Central memory CD4-positive, alpha-beta T cell (primary cell): ENCODE data around the gene JMJD7.

ENCODE experiments used
- DNase-seq: peaks from one replicate; pipeline ENCODE4 v3.0.0; 2022
- total RNA-seq, 3 experiments: gene quantifications; one replicate each; lab custom pipeline; 2026; lab: John Stamatoyannopoulos, UW

JMJD7 gene
- 0.67 to 5.8 (median 5.4) reads per million in 3 experiments for total RNA-seq

DNA sequence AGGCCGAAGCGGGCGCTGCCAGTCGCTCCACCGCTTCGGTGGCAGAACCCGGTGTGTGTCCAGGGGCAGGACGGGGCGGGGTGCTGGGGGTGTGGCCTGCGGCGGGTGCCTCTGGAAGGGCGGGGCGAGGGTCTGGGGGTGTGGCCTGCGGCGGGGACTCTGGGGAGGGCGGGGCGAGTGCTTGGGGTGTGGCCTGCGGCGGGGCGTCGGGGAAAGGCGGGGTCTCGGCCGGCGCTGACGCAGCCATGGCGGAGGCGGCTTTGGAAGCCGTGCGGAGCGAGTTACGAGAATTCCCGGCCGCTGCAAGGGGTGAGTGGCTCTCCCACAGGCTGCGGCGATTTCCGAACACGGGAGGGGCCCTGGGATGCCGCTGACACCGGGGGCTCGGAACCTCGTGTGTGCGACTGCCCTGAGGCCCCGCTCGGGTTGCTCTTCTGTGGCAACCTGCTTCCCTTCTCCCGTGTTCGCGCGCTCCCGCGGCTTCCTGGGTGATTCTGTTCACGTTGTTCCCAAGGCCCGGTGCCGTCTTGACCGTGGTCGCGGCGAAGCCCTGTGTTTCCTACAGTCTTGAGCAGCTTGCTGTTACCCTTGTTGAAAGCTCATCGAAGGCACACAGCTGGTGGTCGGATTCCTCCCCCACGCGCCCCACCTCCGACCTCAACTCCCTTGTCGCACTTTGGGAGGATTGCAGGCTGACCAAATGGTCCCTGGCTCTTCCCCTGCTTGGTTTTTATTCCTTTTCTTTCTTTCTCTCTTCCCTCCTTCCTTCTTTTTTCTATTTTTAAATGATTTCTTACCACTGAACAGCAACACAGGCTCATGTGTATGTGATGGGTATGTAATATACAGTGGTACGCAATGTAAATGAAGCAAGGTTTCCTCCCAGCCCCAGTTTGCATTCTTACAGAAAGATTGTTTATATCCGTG is at the start of gene JMJD7:
JMJD7 (plus strand) TSS at position 213 of the 927 bp plus-strand sequence; CDS start at position 246, 33 bp downstream.
- peak; percentile 86 for DNase-seq

DNA sequence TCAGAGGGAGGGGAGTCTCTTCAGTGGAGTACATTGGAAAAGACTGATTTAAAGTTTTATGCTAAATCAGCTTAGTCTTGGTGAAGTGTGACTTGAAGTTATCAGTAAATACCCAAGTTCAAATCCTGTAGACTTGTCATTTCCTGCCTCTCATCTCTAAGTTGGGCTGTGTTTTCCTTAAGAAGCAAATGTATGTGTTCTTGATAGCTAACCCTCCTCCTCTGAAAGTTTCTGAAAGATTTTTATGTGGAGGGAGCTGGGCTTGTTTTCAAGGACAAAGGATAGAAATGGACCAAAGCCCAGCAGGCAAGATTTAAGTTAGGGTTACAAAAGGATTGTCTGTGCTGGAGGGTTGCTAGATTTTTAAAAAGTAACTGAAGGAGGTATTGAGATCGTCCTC is 49.4 kb upstream of the JMJD7 start:
- DNase-seq, result no peak

DNA sequence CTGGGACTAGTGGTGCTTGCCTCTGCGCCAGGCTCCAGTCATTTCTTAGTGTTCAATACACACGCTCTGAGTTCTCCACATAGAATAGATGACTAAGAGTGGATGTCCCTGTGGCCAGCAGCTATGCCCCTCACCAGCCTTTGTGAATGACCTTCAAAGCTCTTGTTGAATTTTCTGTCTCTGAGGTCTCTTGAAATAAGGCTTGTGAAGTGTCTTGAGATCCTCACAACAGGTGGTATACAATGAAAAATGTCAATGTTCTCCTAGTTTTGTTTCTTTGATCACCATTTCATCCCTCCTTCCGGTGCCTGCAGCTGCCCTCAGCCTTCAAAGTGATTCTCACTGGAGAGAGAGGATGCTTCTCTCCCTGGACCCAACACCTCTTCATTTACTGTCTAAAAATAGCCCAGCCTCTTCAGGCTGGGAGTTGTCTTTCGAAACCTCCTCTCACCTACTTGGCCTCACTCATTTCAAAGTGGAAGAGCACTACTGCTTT is 48.2 kb upstream of the JMJD7 start:
- DNase-seq, result no peak

DNA sequence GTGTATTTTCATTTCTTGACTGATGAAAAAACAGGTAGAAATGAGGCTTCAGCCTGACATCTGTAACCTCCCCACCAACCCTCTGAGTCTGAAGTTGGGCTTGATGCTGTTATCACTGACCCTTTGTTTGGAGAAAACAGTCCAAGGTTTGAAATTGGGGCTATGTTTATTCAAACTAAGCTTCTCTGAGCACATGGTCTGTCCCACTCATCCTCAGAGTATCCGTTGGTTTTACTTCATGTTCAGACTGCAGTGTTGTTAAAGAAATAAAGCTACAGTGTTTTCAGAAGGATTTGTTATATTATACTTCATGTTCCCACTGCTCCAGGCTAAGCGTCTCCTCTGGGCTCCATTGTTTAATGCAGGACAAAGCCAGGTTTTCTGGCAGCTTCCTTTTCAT is 47.6 kb upstream of the JMJD7 start:
- no peak for DNase-seq

DNA sequence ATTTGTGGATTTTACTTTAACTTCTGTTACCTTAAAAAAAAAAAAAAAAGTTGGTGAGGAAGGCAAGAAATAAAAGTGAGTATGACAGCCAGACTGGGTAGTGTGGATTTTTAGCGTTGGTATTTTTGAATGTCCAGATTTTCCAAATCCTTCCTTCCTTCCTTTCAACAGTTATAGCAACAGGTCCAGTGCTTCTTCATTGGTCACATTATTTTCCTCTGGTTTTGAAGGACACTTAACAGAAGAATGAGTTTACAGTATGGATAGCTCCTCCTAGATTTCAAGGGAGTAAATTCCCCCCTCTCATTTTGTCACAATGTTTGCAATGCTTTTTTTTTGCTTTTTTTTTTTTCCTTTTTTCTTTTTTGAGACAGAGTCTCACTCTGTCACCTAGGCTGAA is 47.2 kb upstream of the JMJD7 start:
- no peak for DNase-seq

DNA sequence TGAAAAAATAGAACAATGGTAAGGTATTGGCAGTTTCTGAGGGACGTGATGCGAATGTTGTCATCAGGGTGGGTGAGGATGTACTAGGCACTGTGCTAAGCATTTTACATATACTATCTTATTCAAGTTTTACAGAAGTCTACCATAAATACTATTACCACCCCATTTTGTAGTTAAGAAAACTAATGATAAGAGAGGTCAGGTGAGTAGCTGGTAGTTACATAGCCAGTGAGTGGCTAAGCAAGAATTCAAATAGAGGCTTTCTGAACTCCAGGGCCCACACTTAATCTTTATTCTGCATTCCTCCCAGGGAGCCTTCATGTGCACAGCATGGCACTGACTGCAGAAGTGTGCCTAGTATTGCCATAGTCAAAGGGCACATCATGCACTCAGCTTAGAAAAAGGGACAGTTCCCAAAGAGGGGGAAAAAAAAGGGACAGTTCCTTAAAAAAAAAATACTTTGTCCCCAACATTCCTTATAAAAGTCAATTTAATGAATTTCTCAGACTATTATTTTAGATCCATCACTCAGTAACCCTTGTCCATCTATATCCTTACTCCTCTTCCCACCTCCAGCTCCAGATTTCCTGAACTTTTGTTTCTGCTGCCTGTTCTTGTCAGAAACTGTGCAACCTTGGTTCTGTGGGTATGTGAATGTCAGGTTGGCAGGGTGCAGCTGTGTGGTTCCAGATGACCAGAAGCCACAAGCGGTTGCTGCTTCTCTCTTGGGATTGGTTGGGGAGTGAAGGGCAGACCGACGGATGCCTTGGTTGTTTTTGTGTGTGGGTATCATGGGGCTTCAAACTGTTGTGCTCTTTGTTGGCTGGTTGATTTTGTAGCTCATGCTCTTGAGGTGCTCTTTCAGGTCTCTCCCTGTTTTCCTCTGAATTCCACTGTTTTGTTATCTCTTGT is 45.3 kb upstream of the JMJD7 start:
- DNase-seq, result no peak

GRCh38 chr15:41783296-41783695 is 44.6 kb upstream of the JMJD7 start:
- DNase-seq, result no peak

DNA sequence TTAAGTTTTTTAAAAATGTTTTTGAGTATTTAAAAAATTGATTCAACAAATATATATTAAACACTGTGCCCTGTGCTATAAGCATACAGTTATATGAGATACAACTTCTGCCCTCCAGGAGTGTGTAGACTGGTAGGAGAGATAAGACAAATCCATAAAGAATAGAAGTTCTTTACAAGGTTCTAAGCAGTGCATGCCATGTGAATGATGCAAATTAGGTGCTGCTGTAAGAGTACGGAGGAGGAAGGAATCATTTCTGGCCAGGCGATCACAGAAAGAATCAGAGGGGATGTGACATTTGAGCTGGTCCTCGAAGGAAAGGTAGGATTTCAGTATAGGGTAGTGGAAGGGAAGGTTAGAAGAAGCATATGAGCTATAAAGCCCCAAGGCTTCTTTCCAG is 39.6 kb upstream of the JMJD7 start:
- no peak for DNase-seq

- no peak for DNase-seq
These were observed 38.7 kb upstream of the JMJD7 start for GRCh38 chr15:41789236-41789635.

DNA sequence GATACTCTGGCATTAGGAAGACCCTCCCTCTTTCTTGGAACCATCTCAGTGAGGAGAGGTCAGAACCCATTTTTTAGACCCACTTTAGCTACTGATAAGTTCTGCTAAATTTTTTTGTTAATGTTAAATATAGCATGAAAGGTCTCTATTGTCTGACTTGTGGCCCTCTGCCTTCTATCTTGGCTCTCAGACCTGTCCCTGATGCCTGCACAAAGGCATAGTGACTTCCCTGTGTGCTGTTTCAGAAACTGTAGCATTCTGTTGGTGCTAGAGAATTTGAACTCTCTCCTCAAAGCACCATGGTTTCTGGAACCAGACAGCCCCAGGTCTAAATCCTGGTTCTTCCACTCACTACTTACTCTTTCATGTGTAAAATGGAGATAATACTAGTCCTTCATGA is 38.2 kb upstream of the JMJD7 start:
- DNase-seq, result no peak

DNA sequence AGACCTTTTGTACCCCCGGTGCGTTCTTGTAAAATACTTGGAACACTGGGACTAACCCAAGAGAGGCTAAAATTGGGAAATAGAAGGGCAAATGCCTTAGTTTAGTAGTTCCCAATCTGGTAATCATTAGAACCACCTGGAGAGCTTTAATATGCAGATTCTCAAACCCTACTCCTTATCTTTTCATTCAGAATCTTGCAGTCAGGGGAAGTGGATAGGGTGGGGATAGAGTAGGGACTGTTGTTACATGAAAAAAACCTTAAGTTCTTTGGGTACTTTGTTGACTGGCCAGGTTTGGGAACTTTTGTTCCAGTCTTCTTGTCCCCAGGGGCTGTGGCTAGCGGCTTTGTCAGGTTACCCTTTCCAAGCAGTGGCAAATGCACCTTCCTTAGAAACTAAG is 37.7 kb upstream of the JMJD7 start:
- no peak for DNase-seq

DNA sequence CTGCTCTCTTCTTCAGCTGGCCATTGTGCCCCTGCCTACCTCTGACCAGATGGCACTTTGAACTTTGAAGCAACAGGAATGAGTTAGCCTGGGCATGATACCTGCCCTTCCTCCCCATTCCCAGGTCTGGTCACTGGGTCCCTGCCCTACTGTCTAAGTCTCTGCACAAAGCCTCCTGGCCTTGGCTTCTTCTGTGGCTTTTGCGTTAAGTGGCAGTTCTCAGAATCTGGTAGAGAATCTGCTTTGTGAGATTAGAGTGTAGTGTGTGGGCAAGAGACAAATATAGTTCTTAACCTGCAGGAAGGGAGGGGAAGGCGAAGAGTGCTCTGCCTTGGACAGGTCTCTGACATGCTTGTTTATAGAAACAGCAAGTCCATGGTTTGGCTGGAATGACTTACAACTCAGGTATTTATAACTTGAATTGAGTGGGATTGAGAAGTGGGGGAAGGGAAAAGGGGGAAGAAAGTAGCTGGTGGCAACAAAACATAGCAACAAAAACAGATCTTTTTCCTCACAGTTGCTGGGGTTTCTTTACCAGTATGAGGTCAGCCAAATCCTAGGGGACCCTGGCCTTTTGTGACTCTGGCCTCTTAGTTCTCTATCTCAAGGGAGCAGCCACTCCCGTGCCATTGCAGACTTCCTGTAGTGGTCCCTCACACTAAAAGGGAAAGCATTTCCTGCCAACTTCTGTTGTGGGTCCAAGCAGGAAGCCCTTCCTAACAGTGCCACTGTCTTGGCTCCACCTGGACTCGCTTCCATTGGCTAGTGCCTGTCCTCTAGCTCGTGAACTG is 36.9 kb upstream of the JMJD7 start:
- no peak for DNase-seq

- DNase-seq, result no peak
These were observed 36.4 kb upstream of the JMJD7 start for GRCh38 chr15:41791547-41791937.

DNA sequence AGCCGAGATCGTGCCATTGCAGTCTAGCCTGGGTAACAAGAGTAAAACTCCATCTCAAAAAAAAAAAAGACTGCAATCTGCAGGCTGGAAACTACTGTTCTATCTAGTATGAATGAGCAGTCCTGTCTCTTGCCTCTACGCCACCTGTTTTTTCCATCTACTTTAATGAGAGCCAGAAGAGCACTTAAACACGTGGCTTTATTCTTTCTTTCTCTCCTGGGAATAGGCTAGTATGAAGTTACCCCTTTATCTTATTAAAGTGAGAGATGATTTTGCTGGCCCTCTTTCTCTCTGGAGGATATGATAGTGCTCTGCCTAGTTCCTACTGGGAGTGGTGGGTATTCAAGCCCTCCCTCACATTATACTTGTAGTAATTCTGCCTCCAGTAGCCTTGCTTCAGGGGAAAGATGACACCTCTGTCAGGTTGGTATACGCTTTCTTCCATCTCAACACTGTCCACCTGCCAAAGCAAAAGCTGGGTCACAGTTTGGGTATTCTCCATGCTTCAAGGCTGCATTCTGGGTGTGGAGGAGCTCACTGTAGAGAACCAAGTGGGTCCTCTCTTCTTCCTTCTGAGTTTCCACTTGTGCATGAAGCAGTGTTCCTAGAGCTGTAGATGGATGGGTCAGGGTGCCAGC is 35.8 kb upstream of the JMJD7 start:
- no peak for DNase-seq

DNA sequence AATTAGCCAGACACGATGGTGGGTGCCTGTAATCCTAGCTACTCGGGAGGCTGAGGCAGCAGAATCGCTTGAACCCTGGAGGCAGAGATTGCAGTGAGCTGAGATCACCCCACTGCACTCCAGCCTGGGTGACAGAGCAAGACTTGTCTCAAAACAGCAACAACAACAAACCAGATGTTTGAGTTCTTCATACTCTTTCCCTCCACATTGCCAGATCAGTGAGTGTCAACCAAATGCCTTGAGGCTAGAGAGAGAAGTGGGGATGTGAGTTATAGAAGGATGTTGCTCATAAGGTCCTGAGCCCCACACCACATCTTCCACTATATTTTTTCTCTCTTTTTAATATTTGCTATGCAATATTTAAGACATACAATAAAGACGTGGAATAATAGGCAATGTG is 33.8 kb upstream of the JMJD7 start:
- DNase-seq, result no peak

DNA sequence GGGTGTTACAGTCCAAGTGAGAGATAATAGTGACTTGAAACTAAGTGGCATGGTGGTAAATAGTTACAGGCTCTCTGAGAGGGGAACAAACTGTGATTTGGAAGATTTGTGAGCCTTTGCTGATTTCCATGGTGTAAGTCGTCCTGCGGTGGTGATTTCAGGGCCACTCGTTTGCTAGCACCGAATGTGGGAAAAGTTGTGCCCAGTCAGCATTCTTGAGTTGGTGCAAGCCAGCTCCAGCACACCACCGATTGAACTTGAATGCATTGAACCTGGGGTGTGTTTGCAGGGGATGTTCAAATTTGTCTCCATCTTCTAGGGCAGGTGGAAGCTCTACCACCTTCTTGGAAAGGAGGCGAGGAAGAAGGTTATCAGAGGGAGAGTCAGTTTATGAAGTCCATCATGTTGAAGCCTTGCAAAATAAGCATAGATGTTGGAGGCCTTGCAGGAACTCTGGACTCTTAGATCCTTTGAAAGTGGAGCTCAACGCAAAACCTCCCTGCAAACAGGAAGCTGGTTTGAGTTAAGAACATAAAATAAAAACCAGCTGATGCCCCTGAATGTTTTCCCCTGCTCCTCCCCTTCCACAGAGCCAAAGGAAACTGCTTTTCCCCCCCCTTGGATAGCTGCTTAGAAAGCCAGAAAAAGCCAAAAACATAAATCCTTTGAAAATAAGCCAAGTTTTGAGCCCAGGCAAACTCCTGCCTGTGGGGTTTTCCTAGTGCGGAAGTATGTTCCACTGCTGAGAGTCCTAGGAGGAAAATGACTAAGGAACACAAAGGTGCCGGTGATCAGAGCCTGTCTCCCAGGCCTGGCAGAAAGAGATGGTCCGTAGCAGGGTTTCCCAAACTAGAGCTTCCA is 31.7 kb upstream of the JMJD7 start:
- no peak for DNase-seq

GRCh38 chr15:41797201-41797944 is 30.5 kb upstream of the JMJD7 start:
- no peak for DNase-seq

DNA sequence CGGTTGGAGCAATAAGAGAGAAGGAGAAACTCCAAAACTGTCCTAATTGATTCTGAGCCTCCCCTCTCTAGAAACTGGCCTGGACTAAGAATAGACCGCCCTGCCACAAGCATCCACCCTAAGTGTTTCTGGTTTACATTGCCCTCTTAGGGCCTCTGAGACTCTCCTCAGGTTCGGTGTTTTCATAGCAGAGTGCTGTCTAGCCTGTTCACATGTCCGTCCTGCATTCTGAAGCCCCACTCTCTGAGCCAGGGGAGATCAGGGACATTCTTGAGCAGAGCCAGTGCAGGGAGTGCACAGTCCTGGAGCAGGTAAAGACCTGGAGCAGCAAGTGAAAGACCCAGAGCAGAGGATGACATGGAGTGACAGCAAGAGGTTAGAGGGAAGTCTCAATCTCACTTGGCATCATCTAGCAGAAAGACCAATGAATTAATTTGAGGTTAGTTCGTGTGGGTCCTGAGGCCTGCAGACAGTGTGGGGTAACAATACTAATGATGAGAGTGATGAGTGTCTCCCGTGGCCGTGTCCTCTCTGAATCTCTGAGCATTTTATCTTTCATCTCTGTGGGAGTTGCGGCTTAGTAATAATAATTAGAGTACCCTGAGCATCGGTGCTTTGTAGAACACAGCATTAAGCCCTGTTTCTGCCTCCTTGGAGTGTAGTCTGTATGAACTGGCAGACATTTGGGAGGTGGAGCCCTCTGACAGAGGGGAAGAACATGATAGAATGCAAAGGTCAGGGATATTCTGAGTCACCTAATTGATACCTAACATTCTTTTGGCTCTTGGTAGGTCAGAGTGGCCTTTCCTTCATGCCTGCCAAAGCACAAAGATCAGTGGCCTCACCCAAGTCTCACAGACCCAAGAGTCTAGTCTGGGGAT is 29.0 kb upstream of the JMJD7 start:
- no peak for DNase-seq

GRCh38 chr15:41799488-41799805 is 28.4 kb upstream of the JMJD7 start:
- no peak for DNase-seq
